Stomach (tissue), 4 donors: ENCODE data around the gene FNDC3B.

Source experiments
- CTCF ChIP-seq, 7 experiments: fragments of 450-650 bp in 4 of 7; fragments of 200-600 bp in 3 of 7; sonication (generic) in 3 of 7; IDR thresholded peaks; one replicate each; pipeline ENCODE4 v1.5.1; 2016 to 2019; ENCODE audit warnings: antibody characterized with exemption in 7 of 7, control low read depth in 2 of 7, mild to moderate bottlenecking in 1 of 7
- POLR2A ChIP-seq, 4 donors: fragments of 450-650 bp; IDR thresholded peaks; one replicate each; pipeline ENCODE4 v1.6.1; 2016; ENCODE audit warnings: antibody characterized with exemption in 4 of 4, control low read depth in 2 of 4, mild to moderate bottlenecking in 1 of 4, moderate library complexity in 1 of 4

GRCh38 chr3:172142051-172142863, 102.9 kb downstream of the FNDC3B start:
- TF ChIP-seq CTCF (IDR thresholded peaks at IDR 0.05) = no peak
- no peak for TF ChIP-seq POLR2A (IDR thresholded peaks at IDR 0.05)
